Osteocyte (in vitro differentiated cells): Measurements from ENCODE around the gene LINC00237. TPM values are rescaled to one million over a fixed set of nuclear protein-coding genes. Genes with fewer than 3 reads are reported as not detected.

Experiments
- DNase-seq: peaks from one replicate; pipeline ENCODE4 v3.0.0; 2021; ENCODE audit warnings: mixed read lengths; ENCODE audit not compliant: unreplicated experiment; ENCODE audit errors: extremely low spot score
- H3K27ac Mint-ChIP-seq: one replicate; pipeline ENCODE4 v1.8.0; 2021; ENCODE audit warnings: mild to moderate bottlenecking, mixed read lengths; ENCODE audit not compliant: unreplicated experiment
- H3K27me3 Mint-ChIP-seq: one replicate; pipeline ENCODE4 v1.8.0; 2021; ENCODE audit warnings: mixed read lengths; ENCODE audit not compliant: unreplicated experiment
- H3K36me3 Mint-ChIP-seq: one replicate; pipeline ENCODE4 v1.8.0; 2021; ENCODE audit warnings: mixed read lengths; ENCODE audit not compliant: unreplicated experiment
- H3K4me1 Mint-ChIP-seq: one replicate; pipeline ENCODE4 v1.8.0; 2021; ENCODE audit warnings: mixed read lengths; ENCODE audit not compliant: unreplicated experiment
- H3K4me3 Mint-ChIP-seq: one replicate; pipeline ENCODE4 v1.8.0; 2021; ENCODE audit warnings: mild to moderate bottlenecking, moderate library complexity, mixed read lengths; ENCODE audit not compliant: unreplicated experiment
- H3K9me3 Mint-ChIP-seq: one replicate; pipeline ENCODE4 v1.8.0; 2021; ENCODE audit warnings: mixed read lengths; ENCODE audit not compliant: unreplicated experiment
- total RNA-seq: library from RNA; stranded (reverse); gene quantifications from 2 replicates; pipeline ENCODE4 v1.2.1, GENCODE V29; 2021
- TF ChIP-seq, protein P1 (sequence below): fragments of 200-600 bp; sonication (generic); IDR thresholded peaks from 2 replicates; pipeline ENCODE4 v1.5.0; 2021; ENCODE audit warnings: antibody characterized with exemption, mild to moderate bottlenecking, moderate library complexity

LINC00237 gene
- total RNA-seq, 1 donor from 2014 or later, result not detected

- no peaks in the 10 kb centered on the region for H3K4me1 Mint-ChIP-seq
- no peaks in the 10 kb centered on the region for H3K27me3 Mint-ChIP-seq
- peaks cover 7% of the 10 kb centered on the region for H3K36me3 Mint-ChIP-seq
- TF ChIP-seq, protein P1, sequence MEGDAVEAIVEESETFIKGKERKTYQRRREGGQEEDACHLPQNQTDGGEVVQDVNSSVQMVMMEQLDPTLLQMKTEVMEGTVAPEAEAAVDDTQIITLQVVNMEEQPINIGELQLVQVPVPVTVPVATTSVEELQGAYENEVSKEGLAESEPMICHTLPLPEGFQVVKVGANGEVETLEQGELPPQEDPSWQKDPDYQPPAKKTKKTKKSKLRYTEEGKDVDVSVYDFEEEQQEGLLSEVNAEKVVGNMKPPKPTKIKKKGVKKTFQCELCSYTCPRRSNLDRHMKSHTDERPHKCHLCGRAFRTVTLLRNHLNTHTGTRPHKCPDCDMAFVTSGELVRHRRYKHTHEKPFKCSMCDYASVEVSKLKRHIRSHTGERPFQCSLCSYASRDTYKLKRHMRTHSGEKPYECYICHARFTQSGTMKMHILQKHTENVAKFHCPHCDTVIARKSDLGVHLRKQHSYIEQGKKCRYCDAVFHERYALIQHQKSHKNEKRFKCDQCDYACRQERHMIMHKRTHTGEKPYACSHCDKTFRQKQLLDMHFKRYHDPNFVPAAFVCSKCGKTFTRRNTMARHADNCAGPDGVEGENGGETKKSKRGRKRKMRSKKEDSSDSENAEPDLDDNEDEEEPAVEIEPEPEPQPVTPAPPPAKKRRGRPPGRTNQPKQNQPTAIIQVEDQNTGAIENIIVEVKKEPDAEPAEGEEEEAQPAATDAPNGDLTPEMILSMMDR, result no peak
- H3K4me3 Mint-ChIP-seq, result no peak overlapping the region
- no peaks in the 10 kb centered on the region for H3K9me3 Mint-ChIP-seq
- no peak for DNase-seq
- H3K27ac Mint-ChIP-seq, result no peak overlapping the region
Measured at GRCh38 chr20:21147593-21147992, 41.4 kb upstream of the LINC00237 start.

- TF ChIP-seq, protein P1, result no peak
- no peak overlapping the region for H3K27ac Mint-ChIP-seq
- peaks cover 6% of the 10 kb centered on the region for H3K36me3 Mint-ChIP-seq
- H3K27me3 Mint-ChIP-seq, result no peaks in the 10 kb centered on the region
- H3K4me1 Mint-ChIP-seq, result no peaks in the 10 kb centered on the region
- H3K4me3 Mint-ChIP-seq, result no peak overlapping the region
- no peaks in the 10 kb centered on the region for H3K9me3 Mint-ChIP-seq
- DNase-seq, result no peak
Measured at GRCh38 chr20:21146215-21146614, 40.1 kb upstream of the LINC00237 start.

GRCh38 chr20:21145424-21145823, 39.3 kb upstream of the LINC00237 start:
- TF ChIP-seq, protein P1, result no peak
- peaks cover 5% of the 10 kb centered on the region for H3K36me3 Mint-ChIP-seq
- H3K4me3 Mint-ChIP-seq, result no peak overlapping the region
- DNase-seq, result no peak
- no peaks in the 10 kb centered on the region for H3K9me3 Mint-ChIP-seq
- H3K27me3 Mint-ChIP-seq, result no peaks in the 10 kb centered on the region
- no peak overlapping the region for H3K27ac Mint-ChIP-seq
- no peaks in the 10 kb centered on the region for H3K4me1 Mint-ChIP-seq

- H3K4me1 Mint-ChIP-seq, result no peaks in the 10 kb centered on the region
- no peak for DNase-seq
Measured at GRCh38 chr20:21143194-21143890, 37.2 kb upstream of the LINC00237 start.

DNA sequence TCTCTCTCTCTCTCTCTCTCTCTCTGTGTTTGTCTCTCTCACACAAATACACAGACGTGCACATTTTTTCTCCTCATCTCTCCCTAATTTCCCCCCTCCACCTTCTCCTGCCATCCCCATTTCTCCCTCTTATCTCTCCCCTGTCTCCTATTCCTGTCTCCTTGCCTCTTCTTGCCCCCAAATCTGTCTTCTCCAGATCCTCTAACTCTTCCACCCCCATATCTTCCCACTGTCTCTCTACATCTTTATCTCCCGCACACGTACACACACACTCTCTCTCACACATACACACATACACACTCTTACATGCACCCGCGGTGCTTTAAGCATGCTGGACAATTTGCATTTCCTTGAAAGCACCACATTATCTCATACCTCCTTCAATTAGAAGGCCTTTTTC, 35.7 kb upstream of the LINC00237 start:
- no peak for DNase-seq
- Mint-ChIP-seq H3K27ac (no peak overlapping the region), H3K36me3 (peaks cover 17% of the 10 kb centered on the region), H3K4me1 (no peaks in the 10 kb centered on the region), H3K27me3 (no peaks in the 10 kb centered on the region), H3K9me3 (no peaks in the 10 kb centered on the region), H3K4me3 (no peak overlapping the region)
- TF ChIP-seq, protein P1, result no peak

More at GRCh38 chr20:21143194-21143890, 37.2 kb upstream of the LINC00237 start:
- Mint-ChIP-seq H3K27me3 (no peaks in the 10 kb centered on the region), H3K4me3 (no peak overlapping the region), H3K36me3 (peaks cover 7% of the 10 kb centered on the region), H3K9me3 (no peaks in the 10 kb centered on the region), H3K27ac (no peak overlapping the region)
- TF ChIP-seq, protein P1, result no peak
